Gastroesophageal sphincter (tissue), 3 donors: ENCODE data around the gene FIGNL2.

Experiments used
- CTCF ChIP-seq, 4 experiments: fragments of 200-600 bp in 2 of 4; fragments of 450-650 bp in 2 of 4; sonication (generic) in 1 of 4; IDR thresholded peaks; one replicate each; pipeline ENCODE4 v1.5.1; 2017 to 2019; ENCODE audit warnings: antibody characterized with exemption in 4 of 4, mild to moderate bottlenecking in 2 of 4, moderate library complexity in 2 of 4
- EP300 ChIP-seq: sonication (generic); formaldehyde crosslinking; IDR thresholded peaks from one replicate; pipeline ENCODE4 v1.6.1; 2017; ENCODE audit warnings: antibody characterized with exemption, mild to moderate bottlenecking
- POLR2A ChIP-seq, 2 donors: fragments of 450-650 bp; IDR thresholded peaks; one replicate each; pipeline ENCODE4 v1.6.1; 2017; ENCODE audit warnings: antibody characterized with exemption in 2 of 2, mild to moderate bottlenecking in 2 of 2, moderate library complexity in 1 of 2

- TF ChIP-seq POLR2A (IDR thresholded peaks at IDR 0.05) (no peak), CTCF (IDR thresholded peaks at IDR 0.05) (no peak), EP300 (no peak)
These were observed 25.6 kb downstream of the FIGNL2 start for GRCh38 chr12:51822956-51823355.
